ENCODE results near the gene NYAP1.
"Not testable (repeated sequence)": the region's sequence is repeated elsewhere in the genome, so short reads cannot be mapped to it uniquely, and the experiment has no call there.

NYAP1 gene

DNA sequence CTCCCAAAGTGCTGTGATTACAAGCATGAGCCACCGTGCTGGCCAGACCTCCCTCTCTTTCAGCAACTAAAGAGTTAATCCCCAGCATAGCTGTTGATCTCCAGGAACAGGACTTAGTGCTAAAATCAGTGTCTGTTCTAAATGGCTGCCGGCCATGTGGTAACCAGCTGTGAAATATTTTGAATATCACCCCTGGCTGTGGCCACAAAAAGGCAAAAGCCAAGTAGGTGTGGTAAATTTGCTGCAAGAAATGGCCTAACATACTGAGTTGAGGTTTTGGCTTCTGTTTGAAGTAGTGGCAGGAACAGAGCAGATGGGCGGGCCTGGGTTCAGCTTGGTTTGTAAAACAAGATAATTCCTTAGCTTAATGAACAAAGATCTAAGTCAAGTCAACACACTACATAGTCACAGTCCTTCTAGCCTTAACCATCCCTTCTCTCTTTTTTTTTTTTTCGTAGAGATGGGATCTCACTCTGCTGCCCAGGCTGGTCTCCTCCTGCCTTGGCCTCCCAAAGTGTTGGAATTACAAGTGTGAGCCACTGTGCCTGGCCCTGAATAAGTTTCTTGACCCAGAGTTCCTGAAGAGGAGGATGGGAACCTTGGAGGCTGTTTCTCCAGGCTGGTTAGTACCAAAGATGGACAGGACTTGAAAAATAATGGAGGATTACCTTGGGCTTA is 32.5 kb downstream of the NYAP1 start:
- no peak for DNase-seq

DNA sequence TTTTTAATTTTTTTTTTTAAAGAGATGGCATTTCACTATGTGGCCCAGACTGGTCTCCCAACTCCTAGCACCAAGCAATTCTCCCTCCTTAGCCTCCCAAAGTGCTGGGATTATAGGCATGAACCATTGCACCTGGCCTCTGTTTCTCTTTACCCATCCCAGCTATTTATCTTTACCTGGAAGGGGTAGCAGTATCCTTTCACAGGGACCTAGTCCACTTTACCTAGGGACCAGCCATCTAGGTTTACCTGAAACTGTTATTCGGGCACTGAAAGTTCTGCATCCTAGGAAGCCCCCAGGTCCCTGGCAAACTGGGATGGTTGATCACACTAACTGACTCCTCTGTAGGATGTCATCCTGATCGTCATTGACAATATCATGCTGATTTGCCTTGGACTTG is 33.6 kb downstream of the NYAP1 start:
- no peak for DNase-seq

DNA sequence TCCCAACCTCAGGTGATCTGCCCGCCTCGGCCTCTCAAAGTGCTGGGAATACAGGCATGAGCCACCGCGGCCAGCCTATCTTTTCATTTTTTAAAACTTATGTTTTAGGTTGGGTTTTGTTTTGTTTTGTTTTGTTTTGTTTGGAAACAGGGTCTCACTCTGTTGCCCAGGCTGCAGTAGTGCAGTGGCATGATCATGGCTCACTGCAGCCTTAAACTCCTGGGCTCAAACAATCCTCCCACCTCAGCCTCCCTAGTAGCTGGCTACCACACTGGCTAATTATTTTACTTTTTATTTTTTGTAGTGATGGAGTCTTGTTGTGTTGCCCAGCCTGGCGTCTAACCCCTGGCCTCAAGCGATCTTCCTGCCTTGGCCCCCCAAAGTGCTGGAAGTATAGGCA is 35.9 kb downstream of the NYAP1 start:
- DNase-seq, result no peak

DNA sequence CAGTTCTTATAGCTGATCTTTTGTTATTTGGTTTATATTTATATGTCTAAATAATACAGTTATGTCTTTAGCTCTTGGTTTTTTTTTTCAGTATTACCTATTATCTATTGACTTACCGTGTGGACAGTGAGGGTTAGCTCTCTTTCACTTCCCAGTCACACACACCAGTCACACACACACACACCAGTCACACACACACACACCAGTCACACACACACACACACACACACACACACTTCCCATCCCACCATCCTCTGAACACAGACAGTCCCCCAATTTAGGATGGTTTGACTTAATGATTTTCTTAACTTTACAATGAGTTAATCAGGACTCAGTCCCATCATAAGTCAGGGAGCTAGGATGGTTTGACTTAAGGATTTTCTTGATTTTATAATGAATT is 36.4 kb downstream of the NYAP1 start:
- no peak for DNase-seq

- no peak for DNase-seq
These were observed 37.3 kb downstream of the NYAP1 start for GRCh38 chr7:100521076-100521475.

GRCh38 chr7:100521909-100522593 is 38.3 kb downstream of the NYAP1 start:
- not testable (repeated sequence) for DNase-seq

DNA sequence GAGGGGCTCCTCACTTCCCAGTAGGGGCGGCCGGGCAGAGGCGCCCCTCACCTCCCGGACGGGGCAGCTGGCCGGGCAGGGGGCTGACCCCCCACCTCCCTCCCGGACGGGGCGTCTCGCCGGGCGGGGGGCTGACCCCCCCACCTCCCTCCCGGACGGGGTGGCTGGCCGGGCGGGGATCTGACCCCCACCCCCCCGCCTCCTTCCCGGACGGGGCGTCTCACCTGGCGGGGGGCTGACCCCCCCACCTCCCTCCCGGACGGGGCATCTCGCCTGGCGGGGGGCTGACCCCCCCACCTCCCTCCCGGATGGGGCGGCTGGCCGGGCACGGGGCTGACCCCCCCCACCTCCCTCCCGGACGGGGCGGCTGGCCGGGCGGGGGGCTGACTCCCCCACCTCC is 39.5 kb downstream of the NYAP1 start:
- not testable (repeated sequence) for DNase-seq

GRCh38 chr7:100528108-100528866 is 44.6 kb downstream of the NYAP1 start:
- DNase-seq, result not testable (repeated sequence)

DNA sequence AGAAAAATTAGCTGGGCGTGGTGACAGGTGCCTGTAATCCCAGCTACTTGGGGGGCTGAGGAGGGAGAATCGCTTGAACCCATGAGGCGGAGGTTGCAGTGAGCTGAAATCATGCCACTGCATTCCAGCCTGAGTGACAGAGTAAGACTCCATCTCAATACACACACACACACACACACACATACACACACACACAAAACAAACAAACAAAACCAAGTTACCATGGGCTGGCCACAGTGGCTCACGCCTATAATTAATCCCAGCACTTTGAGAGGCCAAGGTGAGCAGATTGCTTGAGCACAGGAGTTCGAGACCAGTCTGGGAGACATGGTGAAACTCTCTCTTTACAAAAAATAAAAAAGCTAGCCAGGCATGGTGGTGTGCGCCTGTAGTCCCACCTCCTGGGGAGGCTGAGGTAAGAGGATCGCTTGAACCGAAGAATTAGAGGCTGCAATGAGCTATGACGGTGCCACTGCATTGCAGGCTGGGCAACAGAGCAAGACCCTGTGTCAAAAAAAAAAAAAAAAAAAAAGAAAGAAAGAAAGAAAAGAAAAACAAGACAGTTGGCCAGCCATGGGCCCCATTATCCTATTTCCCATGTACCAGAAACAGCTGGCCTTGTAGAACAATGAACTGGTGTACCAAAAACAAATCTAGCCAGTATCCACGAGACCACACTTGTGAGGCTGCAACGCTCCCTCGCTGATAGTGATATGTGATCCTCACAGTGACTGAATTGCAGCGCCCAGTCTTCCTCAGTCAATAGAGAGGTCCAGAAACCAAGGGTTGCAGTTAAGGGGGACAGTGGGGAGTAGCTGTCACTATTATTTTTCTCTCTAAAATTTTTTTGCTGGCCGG is 48.7 kb downstream of the NYAP1 start:
- no peak for DNase-seq

- DNase-seq, result not testable (repeated sequence)
These were observed 52.3 kb downstream of the NYAP1 start for GRCh38 chr7:100535982-100536381.

DNA sequence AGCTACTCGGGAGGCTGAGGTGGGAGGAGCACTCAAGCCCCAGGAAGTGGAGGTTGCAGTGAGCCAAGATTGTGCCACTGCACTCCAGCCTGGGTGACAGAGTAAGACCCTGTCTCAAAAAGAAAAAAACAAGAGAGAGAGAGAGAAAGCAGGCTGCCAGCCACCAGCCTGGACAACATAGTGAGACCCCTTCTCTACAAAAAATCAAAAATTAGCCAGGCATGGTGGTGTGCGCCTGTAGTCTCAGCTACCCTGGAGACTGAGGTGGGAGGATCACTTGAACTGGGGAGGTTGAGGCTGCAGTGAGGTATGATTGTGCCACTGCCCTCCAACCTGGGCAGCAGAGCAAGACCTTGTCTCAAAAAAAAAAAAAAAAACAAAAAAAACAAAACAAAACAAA is 53.0 kb downstream of the NYAP1 start:
- not testable (repeated sequence) for DNase-seq

- no peak for DNase-seq
These were observed 54.6 kb downstream of the NYAP1 start for GRCh38 chr7:100538348-100538653.

DNA sequence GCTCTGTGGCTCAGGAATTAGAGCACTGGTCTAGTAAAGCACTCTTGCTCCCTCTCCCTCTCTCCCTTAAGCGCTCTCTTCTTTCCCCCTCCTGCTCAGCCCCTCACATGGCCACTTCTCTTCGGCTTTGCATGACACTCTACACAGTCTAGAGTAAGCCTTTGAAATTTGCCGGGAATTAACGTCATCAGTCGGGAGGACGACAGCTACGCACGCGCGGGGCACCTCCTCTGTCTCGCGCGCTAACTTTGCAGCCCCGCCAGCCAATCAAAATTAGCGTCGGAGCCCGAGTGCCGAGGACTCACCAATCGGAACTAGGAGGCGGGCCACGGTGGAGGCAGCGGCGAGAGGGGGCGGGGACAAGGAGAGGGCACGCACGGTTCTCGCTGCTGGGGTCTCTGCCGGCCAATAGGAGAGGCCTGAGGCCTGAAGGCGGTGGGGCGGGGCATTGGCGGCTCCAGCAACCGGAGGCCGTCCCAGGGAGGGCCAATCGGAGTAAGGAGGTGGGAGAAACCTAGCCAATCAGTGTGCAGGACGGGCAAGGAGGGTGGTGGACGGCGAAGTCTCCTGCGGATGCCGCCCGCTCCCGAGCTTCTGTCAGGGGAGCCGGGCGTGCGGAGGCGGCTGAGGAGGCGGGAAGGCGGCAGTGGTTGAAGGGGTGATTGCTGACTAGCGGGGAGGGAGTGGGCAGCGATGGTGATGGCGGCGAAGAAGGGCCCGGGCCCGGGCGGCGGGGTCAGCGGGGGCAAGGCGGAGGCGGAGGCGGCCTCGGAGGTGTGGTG is 55.1 kb downstream of the NYAP1 start, which contains the start of gene AGFG2:
AGFG2 (plus strand) TSS at position 550 of the 782 bp plus-strand sequence; CDS start at position 694, 144 bp downstream.
- peak; percentile 68 for DNase-seq

- no peak for DNase-seq
These were observed 55.8 kb downstream of the NYAP1 start for GRCh38 chr7:100539436-100540006.

GRCh38 chr7:100540073-100540723 is 56.5 kb downstream of the NYAP1 start:
- DNase-seq, result no peak

GRCh38 chr7:100541309-100541708 is 57.6 kb downstream of the NYAP1 start:
- DNase-seq, result not testable (repeated sequence)

DNA sequence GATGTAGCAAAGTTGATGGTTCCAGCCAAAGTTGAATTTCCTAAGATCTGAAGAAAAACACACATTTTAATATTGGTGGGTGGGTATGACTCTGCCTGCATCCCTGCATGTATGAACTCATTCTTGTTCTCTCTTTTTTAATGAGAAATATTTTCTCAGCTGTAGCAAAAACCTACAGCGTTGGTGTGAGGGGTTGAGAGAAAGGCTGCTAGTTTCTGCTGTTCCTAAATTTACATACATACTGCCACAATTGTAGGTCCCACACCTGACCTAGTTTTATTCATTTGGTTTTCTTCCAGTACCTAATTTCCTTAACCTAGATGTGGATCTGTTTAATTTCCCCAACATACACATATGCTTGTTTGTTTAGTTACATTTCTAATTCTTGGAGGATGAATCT is 59.9 kb downstream of the NYAP1 start:
- no peak for DNase-seq

DNA sequence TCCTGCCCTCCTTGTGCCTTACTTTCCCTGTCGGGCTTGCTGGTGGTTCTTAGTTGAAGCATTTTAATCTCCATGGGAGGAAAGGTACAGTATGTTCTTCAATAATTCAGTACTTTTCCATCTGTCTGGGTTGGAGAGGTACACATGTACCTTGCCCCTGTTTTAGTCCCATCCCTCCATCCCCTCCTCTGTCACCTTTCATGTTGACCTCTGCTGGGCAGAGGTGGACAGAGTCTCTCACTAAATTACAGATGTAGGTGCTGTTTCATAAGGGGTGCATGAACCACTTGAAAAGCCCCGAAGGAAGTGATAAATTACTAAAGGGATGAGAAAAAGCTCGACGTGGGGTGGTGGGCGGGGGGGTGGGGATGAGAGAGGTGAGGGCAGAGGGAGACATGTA is 60.7 kb downstream of the NYAP1 start:
- DNase-seq, result no peak
